HTERT RPE-1 (cell line): ENCODE data around the gene PUS3.

ENCODE experiments used
- in situ Hi-C: fragments of 300-500 bp; cut with MboI; formaldehyde crosslinking; loops from 4 replicates; pipeline ENCODE4 v1.14.3; 2020; ENCODE audit warnings: low sequenced_read_pairs

Gene PUS3, protein sequence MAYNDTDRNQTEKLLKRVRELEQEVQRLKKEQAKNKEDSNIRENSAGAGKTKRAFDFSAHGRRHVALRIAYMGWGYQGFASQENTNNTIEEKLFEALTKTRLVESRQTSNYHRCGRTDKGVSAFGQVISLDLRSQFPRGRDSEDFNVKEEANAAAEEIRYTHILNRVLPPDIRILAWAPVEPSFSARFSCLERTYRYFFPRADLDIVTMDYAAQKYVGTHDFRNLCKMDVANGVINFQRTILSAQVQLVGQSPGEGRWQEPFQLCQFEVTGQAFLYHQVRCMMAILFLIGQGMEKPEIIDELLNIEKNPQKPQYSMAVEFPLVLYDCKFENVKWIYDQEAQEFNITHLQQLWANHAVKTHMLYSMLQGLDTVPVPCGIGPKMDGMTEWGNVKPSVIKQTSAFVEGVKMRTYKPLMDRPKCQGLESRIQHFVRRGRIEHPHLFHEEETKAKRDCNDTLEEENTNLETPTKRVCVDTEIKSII

DNA sequence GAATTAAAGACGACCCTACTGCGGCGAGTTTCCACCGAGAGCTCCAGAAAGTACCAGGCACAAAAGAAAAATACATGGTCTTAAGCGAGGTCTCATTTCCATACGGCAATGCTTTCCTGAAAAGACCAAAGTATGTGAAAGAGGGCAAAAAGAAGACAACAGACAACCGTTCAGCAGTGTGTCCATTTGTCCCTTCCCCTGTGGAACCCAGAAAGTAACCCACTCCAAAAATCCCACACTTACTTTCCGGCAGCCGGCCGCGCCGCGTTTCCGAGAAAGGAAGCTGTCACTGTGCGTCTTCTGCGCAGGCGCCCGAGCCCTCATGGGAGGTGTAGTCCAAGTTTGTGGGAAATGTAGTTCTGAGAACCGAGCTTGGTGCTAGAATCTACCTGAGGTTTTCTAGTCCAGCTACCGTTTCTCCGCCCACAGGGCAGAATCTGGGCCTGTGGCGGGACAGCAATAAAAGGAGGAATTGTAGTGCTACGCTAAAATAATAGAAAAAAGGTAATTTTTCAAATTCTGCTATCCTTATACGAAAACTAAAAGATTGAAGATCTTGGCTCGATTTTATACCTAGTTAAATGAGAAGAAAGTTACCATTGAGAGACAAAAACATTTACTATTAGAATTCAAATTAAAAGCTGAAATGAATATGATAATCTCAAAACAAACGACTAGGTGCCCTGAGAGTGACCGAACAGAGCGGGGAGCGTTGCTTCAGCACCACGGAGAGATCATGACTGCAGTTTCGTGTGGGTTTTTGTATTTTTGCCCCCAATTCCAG, at the start of gene PUS3:
Gene PUS3 (minus strand): TSS at position 280 of the 784 bp plus-strand sequence. CDS start 6,922 bp downstream, outside the sequence.
- in situ Hi-C loops, result loop anchor here (25.0 kb wide), 1 partner anchor 284 kb away; no protein-coding TSS in a partner anchor

DNA sequence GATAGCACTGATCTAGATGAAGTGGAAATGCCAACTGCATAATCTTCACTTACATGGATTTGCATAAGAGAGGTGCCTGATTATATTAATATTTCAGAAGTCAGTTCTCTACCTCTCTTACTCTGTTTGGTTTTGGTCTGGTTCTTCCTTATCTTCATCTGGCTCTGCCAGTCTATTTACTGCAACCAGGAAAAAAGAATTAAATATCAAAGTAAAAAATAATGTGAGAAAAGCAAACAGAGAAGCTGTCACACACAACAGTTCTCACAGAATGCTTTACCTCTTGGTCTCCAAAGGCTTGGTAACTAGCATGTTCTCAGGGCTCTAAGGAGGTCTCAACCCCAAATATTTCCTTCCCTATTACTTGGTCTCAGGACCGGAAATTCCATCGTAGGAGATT, 49.6 kb upstream of the PUS3 start:
- in situ Hi-C loops, result no loop called here

DNA sequence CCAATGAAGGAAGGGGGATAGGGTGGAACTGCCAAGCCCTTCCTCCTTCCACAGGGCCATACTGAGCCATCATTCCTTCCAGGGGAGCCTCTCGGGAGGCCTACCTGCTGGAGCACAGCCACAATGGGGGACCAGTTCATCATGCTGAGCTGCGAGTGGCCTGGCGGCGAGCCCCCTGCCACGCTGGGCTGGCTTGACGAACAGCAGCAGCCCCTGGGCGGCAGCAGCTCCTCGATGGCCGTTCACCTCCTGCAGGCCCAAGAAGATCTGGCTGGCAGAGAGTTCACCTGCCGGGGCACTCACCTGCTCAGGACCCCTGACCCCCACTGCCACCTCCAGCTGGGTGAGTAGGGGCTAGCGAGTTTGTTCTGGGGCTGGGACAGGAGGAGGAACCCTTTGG, 48.7 kb upstream of the PUS3 start:
- in situ Hi-C loops, result no loop called here

DNA sequence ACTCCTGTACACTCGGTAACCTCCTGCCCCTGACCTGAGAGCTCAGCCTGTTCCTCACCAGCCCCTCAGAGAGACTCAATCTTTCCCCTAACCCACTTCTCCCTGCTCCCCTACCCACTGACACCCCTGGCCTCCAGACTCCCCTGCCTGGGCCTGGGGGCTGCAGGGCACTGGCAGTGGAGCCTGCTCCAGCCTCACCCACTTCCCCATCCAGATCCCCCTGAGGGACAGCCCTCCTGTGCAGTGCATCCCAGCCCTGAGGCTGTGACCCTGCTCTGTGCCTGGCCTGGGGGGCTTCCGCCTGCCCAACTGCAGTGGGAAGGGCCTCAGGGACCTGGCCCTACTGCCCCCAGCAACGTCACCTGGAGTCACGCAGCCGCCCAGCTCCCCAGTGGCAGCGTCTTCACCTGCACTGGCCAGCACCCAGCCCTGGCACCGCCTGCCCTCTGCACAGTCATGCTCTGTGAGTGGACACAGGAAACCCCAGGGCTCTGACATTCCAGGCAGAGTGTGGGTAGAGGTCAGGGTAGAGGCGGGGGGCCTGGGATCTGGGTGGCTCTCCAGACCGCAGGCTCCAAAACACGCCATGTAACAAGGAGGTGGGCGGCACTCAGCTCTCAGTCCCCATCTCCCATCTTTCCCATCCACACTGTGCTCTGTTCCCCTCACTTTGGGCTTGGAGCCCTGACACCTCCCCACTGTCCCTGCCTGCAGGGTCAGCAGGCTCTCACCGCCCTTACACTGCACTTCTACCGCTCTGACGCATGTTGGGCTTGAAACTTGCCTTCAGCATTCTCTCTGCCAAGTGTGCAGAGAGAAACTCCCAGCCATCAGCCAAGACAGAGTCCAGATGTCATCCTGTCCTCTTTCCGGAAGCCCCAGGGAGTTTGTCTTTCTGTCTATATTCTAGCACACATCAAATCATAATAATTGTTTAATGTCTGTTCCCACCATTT, 48.0 kb upstream of the PUS3 start:
- in situ Hi-C loops, result no loop called here

DNA sequence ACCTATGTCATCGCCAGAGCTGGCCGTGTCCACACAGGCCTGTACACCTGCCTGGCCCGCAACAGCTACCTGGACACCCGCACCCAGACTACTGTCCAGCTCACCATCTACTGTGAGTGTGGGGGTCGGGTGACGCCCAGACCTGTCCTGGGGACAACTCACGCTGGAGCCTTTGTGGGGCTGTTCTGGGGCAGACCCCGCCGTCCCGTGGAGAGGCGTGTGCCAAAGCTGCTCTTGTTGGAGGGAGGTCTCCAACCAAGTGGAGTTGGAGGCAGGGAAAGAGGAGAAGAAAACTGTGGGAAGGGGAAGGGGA, 47.1 kb upstream of the PUS3 start:
- in situ Hi-C loops, result no loop called here

DNA sequence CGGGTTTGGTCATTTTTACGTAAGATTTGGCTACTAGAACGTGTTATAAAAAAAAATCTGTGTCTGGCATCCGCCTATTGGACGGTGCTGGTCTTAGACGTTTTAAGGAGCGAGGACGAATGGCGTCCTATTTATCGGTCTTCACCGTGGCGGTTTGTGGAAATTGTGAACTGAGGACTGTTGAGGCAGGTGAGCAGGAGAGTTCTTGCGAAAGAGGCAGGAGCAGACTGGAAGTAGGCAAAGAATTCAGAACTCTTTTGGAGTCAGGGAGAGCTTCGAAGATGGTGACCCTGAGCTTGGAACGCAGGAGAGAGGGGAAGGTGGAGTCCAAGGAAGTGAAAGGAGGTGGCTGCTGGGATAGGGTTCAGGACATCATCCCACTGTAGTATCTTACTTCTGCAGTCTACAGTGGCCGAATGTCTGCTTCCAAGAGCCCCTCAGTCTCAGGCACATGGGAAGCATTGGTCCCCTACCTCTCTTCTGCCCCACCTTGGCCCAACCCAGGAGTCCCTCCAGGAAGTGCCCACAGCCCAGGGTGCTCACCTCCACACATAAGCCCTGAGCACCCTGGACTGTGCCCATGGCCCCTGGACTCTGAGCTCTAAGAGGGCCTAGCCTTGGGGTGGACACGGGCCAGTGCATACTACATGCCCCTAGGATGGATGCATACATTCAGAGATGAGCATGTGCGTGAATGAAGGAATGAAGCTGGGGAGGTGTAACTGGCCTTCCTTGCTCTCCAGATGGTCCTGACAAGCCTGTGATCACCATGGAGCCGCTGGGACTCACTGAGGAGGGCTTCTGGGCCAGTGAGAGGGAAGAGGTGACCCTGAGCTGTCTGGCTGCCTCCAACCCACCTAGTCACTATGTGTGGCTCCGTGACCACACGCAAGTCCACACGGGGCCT, 46.5 kb upstream of the PUS3 start:
- in situ Hi-C loops, result no loop called here

DNA sequence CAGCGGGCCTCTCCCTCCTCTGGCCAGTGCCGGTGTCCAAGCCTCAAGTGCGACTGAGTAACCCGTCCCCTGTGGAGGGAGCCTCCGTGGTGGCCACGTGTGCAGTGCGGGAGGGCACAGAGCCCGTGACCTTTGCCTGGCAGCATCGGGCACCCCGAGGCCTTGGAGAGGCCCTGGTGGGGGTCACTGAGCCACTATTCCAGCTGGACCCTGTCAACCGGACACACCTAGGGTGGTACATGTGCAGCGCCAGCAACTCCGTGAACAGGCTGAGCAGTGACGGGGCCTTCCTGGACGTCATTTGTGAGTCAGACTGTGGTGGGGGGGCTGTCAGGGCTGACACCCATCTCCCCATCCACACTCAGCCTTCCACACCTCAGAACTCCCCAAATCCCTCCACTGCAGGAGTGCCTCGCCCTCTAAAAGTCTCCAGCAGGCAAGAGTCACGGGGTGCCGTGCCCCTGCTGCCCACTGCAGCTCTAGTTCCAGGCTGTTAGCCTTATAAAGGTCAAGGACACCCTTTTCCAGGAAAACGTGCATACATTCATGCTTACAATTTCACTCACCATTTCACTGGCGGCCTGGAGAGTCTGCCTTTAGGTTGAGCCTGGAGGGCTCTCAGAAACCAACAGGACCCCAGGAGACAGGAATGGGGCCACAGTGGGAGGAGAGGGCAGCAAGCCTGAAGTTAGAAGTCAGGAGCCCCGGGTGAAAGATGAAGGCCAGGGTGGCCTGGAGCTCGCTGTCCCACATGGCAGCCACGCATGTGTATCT, 45.5 kb upstream of the PUS3 start:
- in situ Hi-C loops, result no loop called here

DNA sequence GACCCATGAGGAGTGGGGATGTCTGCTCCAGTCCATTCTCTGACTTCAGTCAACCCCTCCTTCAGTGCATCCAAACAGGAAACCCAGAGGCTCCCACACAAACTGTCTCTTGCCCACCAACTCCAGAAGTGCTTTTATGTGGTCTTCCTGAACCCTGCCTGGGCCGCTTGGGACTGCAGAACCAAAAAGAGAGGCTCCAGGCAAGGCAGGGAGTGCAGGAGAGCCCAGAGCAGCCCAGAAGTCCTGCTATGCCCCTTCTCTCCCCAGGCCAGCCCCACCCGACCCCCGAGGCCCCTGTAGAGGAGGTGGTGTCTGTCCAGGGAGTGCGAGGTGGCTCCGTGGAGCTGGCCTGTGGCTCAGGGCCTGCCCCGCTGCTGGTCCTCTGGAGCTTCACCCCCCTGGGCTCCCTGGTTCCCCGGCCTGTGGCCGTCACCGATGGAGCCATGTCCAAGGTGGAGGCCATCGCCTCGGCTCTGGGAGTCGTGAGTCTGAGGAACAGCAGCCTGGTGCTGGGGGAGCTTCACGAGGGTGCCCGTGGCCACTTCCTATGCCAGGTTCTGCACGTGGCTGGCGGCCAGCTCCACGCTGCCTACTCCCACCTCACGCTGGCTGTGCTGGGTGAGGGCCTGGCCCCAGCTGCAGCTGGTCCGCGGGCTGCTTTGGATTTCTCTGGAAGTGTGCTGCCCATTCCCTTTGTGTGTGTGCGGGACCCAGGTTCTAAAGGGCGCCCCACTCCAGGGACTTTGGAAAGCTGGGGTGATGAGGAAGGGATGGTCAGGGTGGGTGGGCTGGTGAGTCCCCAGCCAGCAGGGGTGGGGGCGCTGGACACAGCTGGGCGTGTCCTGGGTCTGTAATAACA, 44.6 kb upstream of the PUS3 start:
- in situ Hi-C loops, result no loop called here

DNA sequence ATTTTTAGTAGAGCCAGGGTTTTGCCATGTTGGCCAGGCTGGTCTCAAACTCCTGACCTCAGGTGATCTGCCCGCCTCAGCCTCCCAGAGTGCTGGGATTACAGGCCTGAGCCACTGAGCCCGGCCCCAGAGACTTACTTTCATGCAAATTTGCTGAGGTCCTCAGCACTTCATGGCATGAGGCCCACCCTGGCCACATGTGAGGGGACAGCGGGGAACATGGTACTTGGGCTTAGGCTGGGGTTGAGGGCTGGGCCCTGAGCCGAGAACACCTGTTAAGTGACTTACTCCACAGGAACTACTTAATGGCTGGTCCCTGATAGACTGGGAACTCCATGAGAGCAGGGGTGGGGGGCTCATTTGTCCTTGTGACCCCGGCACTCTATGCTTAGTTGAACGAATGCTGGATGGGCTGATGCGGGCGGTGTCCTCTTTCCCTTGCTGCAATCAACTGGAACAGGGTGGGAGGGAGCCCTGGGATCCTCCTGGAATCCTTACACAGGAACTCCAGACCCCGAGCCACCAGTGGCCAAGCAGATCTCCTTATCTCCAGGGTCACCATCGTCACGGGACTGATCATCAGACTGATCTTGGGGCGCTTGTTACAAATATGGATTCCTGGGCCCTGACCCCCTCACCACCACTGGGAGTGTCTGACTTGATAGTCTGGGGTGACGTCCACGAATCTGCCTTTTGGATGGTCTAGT, 43.9 kb upstream of the PUS3 start:
- in situ Hi-C loops, result no loop called here

DNA sequence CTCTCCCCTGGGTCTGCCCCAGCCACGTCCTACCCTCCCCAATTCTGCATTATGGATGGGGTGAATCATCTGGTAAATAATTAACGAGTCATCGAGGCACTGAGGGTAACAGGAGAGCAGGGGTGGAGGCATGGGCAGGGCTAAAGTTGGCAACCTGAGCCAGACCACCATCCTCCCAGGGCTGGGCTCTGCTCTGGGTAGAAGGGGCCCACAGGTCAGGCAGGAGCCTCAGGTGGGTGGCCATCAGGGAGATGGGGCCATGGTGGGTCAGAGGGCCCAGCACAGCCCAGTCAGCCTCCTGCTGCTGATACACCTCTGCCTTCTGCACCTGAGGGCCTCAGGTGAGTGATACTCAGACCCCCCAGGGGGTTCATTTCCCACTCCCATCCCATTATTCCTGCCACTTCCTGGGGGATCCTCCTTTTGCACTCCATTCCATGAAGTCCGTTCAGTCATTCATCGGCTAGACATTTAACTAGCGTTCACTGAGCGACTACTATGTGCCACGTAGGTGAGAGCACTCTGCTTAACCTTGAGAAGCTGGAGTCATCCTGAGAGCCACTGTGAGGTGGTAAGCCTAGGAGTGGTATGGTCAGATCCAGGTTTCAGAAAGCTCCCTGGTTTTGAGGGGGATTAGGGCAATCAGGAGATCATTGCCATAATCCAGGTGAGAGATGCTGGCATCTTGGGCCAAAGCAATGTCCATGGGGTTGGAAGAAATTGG, 43.0 kb upstream of the PUS3 start, which contains the start of gene VSIG10L2:
Gene VSIG10L2 (plus strand): TSS at position 248 of the 724 bp plus-strand sequence. CDS start 12 bp downstream, at position 260.
- in situ Hi-C loops, result no loop called here

DNA sequence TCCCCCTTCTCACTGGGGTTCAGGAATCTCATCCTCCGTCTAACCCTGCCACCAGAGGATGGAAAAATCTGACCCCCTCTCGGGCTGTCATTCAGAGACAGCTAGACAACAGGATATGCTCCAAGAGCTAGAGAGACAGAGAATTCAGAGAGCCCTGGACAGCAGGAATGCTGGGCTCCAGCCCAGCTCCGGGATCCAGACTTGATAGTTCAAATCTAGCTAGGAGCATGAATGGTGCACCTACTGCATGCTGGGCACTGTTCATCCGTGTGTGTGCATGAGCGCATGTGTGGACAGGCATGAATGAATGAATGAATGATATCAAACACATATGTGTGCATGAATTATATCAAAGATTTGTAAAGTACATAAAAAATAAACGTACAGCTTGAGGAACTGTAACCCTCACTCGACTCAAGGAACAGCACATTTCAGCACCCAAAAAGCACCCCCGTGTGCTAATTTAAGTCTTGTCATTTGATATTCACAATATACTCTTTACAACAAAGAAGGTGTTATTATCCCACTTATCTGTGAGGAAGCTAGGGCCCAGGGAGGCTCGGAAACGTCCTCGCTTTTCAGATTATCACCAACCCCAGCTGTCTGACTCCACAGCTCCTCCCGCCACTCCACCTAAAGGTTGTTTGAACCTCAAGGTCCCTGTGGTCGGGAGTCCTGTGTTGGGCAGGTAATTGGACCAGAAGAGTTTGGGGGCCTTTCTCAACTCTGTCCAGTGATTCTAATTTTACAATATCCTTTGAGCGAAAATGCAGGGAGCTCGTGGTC, 42.2 kb upstream of the PUS3 start:
- in situ Hi-C loops, result no loop called here

DNA sequence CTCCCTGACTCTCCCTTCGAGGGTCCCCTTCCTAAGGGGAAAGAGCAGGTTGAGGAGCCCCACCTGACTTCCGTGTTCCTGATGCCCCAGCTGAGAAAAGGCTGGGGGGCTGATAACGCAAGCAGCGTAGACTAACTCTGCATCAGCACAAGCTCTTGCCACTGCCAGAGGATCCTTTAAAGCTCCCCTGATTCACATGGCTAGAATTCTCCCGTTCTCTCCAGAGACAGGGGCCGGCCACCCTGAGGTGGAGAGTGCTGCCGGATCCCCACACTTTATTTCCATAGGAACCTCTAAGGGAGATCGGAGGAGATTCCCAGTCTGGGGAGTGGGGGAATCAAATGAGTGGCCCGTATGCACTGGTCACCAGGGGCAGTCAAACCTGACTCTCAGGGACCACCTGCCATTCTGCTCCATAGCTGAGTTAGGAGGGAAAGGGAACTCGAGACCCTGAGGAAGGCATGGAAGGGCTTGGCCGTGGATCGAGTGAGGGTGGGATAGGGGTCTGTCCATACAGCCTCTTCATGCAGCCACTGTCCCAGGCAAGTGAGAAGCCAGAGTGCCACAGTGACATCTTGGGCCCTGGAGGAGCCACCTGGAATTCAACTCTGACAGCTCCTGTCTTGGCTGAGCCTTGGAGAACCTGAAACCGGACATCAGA, 41.5 kb upstream of the PUS3 start:
- in situ Hi-C loops, result no loop called here

DNA sequence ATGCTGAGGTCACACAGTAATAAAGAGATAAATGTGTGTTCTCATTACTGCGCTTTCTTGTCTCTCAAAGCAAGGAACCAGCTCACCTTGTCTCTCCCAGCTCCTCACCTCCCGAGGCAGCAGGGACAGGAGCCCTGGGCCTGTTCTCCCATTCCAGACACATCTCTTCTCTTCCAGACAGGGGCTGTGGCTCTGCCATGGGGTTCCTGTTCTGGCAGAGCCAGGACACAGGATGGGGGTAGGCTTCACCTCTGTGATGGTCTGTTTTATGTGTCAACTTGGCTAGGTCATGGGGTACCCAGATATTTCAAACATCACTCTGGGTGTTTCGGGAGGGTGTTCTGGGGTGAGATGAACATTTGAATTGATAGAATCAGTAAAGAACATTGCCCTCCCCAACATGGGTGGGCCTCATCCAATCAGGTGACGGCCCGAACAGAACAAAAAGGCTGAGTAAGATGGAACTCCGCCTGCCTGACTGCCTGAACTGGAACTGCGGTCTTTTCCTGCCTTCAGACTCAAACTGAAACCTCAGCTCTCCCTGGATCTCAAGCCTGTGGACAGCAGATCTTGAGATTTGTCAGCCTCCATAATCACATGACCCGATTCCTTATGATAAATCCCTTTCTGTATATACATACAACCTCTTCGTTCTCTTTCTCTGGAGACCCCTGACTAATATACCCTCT, 40.8 kb upstream of the PUS3 start:
- in situ Hi-C loops, result no loop called here

DNA sequence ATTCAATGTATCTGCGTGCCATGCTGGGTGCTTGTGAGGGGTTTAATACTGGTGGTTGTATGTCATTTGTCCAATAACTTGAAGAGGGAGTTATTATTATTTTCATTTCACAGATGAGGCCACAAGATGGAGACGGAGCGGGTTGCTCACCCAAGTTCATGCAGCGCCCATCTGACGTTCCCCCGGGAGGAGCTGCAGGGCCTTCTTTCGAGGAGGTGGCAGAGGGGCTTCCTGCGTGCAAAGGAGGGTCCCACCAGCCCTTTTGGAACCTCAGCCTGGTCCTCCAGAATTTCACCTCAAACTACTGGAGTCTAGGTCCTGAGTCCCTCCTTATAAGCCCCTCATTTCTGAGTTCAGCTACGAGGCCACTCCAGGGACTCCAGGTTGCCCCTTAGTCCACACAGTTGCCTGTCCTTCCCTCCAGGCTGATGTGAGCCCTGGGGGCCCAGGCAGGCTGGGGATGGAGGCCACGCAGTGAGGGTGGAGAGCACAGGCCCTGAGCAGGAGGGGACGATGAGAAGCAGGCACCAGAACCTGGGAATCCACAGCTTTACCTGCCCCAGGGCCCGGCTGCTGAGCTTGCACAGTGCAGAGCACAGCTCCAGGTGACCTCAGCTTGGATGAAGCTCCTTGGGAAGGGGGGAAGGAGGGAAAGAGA, 39.9 kb upstream of the PUS3 start:
- in situ Hi-C loops, result no loop called here
